Naive B cell (primary cell): ENCODE results near the gene NEDD4. TPM values are rescaled to one million over a fixed set of nuclear protein-coding genes. Genes with fewer than 3 reads are reported as not detected.
A peak's percentile ranks its signal among the peaks of the same experiment; 100 is the strongest.
"Not testable (repeated sequence)": the region's sequence is repeated elsewhere in the genome, so short reads cannot be mapped to it uniquely, and the experiment has no call there.

Source experiments
- ATAC-seq, 2 donors: fragments of 150-1000 bp; cut with Tn5 transposase; 2 replicates each; pipeline ENCODE4 v1.10.0; 2021; ENCODE audit warnings: low read depth in 2 of 2, mild to moderate bottlenecking in 2 of 2, moderate library complexity in 2 of 2
- DNase-seq: peaks from one replicate; pipeline ENCODE4 v3.0.0; 2022
- H3K27ac Mint-ChIP-seq, 6 donors: one replicate each; pipeline ENCODE4 v1.8.0; 2020 to 2022; ENCODE audit warnings: mild to moderate bottlenecking in 6 of 6, mixed read lengths in 6 of 6, moderate library complexity in 5 of 6, inconsistent platforms in 2 of 6
- H3K27me3 Mint-ChIP-seq, 3 donors: one replicate each; pipeline ENCODE4 v1.8.0; 2021 to 2022; ENCODE audit warnings: mixed read lengths in 3 of 3, mild to moderate bottlenecking in 1 of 3
- H3K36me3 Mint-ChIP-seq, 2 donors: one replicate each; pipeline ENCODE4 v1.8.0; 2020 to 2022; ENCODE audit warnings: mixed read lengths in 2 of 2, inconsistent platforms in 1 of 2, mild to moderate bottlenecking in 1 of 2
- H3K4me1 Mint-ChIP-seq, 3 donors: one replicate each; pipeline ENCODE4 v1.8.0; 2020 to 2022; ENCODE audit warnings: mixed read lengths in 3 of 3, inconsistent platforms in 1 of 3, mild to moderate bottlenecking in 1 of 3, moderate library complexity in 1 of 3
- H3K4me3 Mint-ChIP-seq, 8 donors: one replicate each; pipeline ENCODE4 v1.8.0; 2020 to 2022; ENCODE audit warnings: mild to moderate bottlenecking in 8 of 8, mixed read lengths in 8 of 8, moderate library complexity in 8 of 8, inconsistent platforms in 2 of 8
- H3K9me3 Mint-ChIP-seq, 7 donors: one replicate each; pipeline ENCODE4 v1.8.0; 2020 to 2022; ENCODE audit warnings: mixed read lengths in 7 of 7, mild to moderate bottlenecking in 5 of 7, inconsistent platforms in 2 of 7, moderate library complexity in 1 of 7
- polyA plus RNA-seq, 6 donors: library from polyadenylated mRNA; unstranded; fragments of 300-500 nt; fragmentation: Illumina TruSeq; gene quantifications; one replicate each; pipeline ENCODE4 v1.2.3, GENCODE V29; 2021; ENCODE audit warnings: low read depth in 6 of 6

Gene NEDD4
- polyA plus RNA-seq, 6 donors from 2014 or later: 0.18 to 0.68 (median 0.25) TPM; not detected in 1

GRCh38 chr15:55968923-55969322 lies 24.5 kb downstream of the NEDD4 start:
- H3K27me3 Mint-ChIP-seq: peaks cover 0 to 5% (median 0%) of the 10 kb centered on the region in 3 donors
- ATAC-seq (no peak), DNase-seq (no peak)
- H3K36me3 Mint-ChIP-seq: no peaks in the 10 kb centered on the region
- peaks cover 0 to 4% (median 0%) of the 10 kb centered on the region in 7 donors for H3K9me3 Mint-ChIP-seq
- no peaks in the 10 kb centered on the region for H3K4me1 Mint-ChIP-seq
- H3K27ac Mint-ChIP-seq: peak overlapping the region in 1 of 6 donors; percentile 36
- H3K4me3 Mint-ChIP-seq: no peak overlapping the region

DNA sequence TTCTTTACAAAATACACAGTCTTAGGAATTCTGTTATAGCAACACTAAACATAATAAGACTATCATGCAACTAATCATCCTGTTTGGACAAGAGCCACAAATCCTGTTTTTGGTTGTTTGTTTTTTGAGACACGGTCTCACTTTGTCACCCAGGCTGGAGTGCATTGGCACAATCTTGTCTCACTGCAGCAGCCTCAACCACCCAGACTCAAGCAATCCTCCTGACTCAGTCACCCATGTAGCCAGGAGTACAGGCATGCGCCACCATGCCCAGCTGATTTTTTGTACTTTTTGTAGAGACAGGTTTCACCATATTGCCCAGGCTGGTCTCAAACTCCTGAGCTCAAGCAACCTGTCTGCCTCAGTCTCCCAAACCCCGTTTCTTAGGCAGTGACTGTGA lies 28.3 kb downstream of the NEDD4 start:
- DNase-seq (no peak), ATAC-seq (no peak)
- Mint-ChIP-seq H3K4me3 (no peak overlapping the region), H3K4me1 (no peaks in the 10 kb centered on the region), H3K27ac (no peak overlapping the region), H3K27me3 (peaks cover 0 to 5% (median 0%) of the 10 kb centered on the region in 3 donors), H3K9me3 (no peaks in the 10 kb centered on the region), H3K36me3 (no peaks in the 10 kb centered on the region)

GRCh38 chr15:55960946-55961345 lies 32.5 kb downstream of the NEDD4 start:
- Mint-ChIP-seq H3K4me1 (no peaks in the 10 kb centered on the region), H3K27me3 (peaks cover 0 to 5% (median 0%) of the 10 kb centered on the region in 3 donors), H3K36me3 (no peaks in the 10 kb centered on the region), H3K4me3 (no peak overlapping the region), H3K9me3 (peaks cover 0 to 6% (median 0%) of the 10 kb centered on the region in 7 donors), H3K27ac (no peak overlapping the region)
- DNase-seq: no peak
- ATAC-seq: no peak

DNA sequence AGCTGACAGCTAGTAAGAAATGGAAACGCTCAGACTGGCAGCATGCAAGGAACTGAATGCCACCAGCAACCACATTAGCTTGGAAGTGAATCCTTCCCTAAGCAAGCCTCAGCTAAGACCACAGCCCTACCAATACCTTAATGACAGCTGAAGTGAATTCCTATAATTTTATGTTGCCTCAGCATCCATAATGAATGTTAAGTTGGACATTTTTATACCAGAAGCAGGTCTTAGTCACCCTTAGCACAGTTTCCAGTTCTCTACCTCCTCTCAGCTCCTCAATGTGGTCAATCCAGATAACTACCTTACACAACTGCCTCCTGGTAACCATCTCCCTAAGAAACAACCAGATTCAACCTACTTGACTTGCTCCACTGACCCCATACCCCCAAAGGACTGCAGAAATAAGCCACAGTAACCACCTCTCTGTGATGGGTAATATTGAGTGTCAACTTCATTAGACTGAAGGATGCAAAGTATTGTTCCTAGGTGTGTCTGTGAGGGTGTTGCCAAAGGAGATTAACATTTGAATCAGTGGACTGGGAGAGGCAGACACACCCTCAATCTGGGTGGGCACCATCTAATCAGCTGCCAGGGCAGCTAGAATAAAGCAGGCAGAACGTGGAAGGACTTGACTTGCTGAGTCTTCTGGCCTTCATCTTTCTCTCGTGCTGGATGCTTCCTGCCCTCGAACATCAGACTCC lies 33.5 kb downstream of the NEDD4 start:
- Mint-ChIP-seq H3K36me3 (no peaks in the 10 kb centered on the region), H3K27me3 (peaks cover 0 to 3% (median 0%) of the 10 kb centered on the region in 3 donors), H3K9me3 (peaks cover 0 to 6% (median 0%) of the 10 kb centered on the region in 7 donors), H3K27ac (no peak overlapping the region), H3K4me1 (no peaks in the 10 kb centered on the region), H3K4me3 (no peak overlapping the region)
- no peak for DNase-seq
- ATAC-seq: no peak

GRCh38 chr15:55958349-55958748 lies 35.1 kb downstream of the NEDD4 start:
- H3K27ac Mint-ChIP-seq: no peak overlapping the region
- DNase-seq (no peak), ATAC-seq (no peak)
- no peak overlapping the region for H3K4me3 Mint-ChIP-seq
- no peaks in the 10 kb centered on the region for H3K36me3 Mint-ChIP-seq
- H3K9me3 Mint-ChIP-seq: peaks cover 0 to 6% (median 0%) of the 10 kb centered on the region in 7 donors
- no peaks in the 10 kb centered on the region for H3K27me3 Mint-ChIP-seq
- no peaks in the 10 kb centered on the region for H3K4me1 Mint-ChIP-seq

DNA sequence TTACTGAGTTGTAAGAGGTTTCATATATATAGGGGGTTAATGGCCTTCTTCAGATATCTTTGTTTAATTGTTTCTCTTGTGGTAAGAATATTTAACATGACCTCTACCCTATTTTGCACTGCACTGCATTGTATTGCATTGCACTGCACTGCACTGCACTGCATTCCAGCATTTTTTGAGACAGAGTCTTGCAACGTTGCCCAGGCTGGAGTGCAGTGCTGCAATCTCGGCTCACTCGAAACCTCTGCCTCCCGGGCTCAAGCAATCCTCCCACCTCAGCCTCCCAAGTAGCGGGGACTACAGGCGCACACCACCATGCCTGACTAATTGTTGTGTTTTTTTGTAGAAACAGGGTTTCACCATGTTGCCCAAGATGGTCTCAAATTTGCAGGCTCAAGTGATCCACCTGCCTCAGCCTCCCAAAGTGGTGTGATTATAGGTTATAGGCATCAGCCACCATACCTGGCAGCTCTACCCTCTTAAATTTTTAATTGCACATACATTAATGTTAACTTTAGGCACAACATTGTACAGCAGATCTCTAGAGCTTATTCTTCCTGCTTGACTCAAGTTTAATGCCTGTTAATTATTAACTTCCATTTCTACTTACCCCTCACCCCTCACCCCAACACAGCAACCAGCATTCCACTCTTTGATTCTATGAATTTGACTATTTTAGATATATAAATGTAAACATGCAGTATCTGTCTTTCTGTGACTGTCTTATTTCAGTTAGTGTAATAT lies 38.4 kb downstream of the NEDD4 start:
- H3K27ac Mint-ChIP-seq: no peak overlapping the region
- H3K9me3 Mint-ChIP-seq: peaks cover 0 to 6% (median 0%) of the 10 kb centered on the region in 7 donors
- H3K27me3 Mint-ChIP-seq: no peaks in the 10 kb centered on the region
- H3K4me1 Mint-ChIP-seq: no peaks in the 10 kb centered on the region
- no peaks in the 10 kb centered on the region for H3K36me3 Mint-ChIP-seq
- no peak for DNase-seq
- ATAC-seq: no peak
- H3K4me3 Mint-ChIP-seq: peak overlapping the region in 1 of 8 donors; percentile 30

DNA sequence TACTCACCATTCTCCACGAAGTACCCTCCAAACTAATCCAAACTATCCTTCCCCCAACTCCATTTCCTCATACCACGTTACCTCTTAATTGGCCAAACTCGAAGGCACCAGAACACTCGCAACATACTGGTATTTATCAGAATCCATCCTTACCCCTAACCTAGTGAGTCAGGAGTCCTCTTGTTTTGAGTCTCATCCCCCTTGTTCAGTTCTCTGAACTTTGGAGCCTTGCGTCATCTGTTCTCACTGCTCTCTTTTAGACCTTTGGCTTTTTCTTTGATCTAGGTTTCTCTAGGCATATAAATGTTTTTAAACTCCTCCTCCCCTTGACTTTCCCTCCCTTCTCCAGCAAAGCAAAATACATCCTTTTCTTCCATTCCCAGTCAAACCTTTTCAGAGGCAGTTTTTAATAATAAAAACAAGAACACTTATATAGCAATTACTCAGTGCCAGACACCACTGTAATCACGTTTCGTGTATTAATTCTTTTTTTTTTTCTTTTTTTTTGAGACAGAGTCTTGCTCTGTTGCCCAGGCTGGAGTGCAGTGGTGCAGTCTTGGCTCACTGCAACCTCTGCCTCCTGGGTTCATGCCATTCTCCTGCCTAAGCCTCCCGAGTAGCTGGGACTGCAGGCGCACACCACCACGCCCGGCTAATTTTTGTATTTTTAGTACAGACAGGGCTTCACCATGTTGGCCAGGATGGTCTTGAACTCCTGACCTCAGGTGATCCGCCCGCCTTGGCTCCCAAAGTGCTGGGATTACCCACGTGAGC lies 40.7 kb downstream of the NEDD4 start:
- not testable (repeated sequence) for H3K4me3 Mint-ChIP-seq, H3K27me3 Mint-ChIP-seq, H3K36me3 Mint-ChIP-seq

GRCh38 chr15:55944606-55945005 lies 48.8 kb downstream of the NEDD4 start:
- Mint-ChIP-seq H3K36me3 (peaks cover 9 to 26% of the 10 kb centered on the region in 2 donors), H3K9me3 (peaks cover 8 to 29% (median 22%) of the 10 kb centered on the region in 7 donors)
- not testable (repeated sequence) for H3K4me3 Mint-ChIP-seq, H3K27me3 Mint-ChIP-seq, H3K4me1 Mint-ChIP-seq, H3K27ac Mint-ChIP-seq, ATAC-seq, DNase-seq

More for the DNA sequence above, 40.7 kb downstream of the NEDD4 start:
- H3K27ac Mint-ChIP-seq, H3K4me1 Mint-ChIP-seq, ATAC-seq, DNase-seq: not testable (repeated sequence)
- peaks cover 0 to 20% (median 12%) of the 10 kb centered on the region in 7 donors for H3K9me3 Mint-ChIP-seq

GRCh38 chr15:55942332-55942731 lies 51.1 kb downstream of the NEDD4 start:
- no peaks in the 10 kb centered on the region for H3K27me3 Mint-ChIP-seq
- H3K27ac Mint-ChIP-seq: no peak overlapping the region
- no peak overlapping the region for H3K4me3 Mint-ChIP-seq
- ATAC-seq (no peak), DNase-seq (no peak)
- H3K36me3 Mint-ChIP-seq: peaks cover 12 to 32% of the 10 kb centered on the region in 2 donors
- no peaks in the 10 kb centered on the region for H3K4me1 Mint-ChIP-seq
- peaks cover 13 to 35% (median 20%) of the 10 kb centered on the region in 7 donors for H3K9me3 Mint-ChIP-seq

DNA sequence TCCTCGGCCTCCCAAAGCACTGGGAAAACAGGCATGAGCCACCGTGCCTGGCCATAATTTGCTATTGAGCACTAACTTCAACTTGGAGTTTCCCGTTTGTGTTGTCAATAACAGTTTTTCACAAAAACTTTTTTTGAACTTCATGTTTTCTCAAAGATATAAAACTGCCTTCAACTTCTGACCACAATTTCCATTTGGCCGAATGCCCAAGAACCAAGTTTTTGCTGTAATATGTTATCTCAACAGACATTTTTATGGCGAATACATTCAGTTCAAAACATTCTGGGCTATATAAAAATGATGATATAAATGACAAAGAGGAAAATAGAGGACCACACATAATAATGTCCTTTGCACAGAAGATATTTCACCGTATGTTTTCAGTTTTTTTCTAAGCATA lies 56.4 kb downstream of the NEDD4 start:
- no peak overlapping the region for H3K27ac Mint-ChIP-seq
- DNase-seq (no peak), ATAC-seq (no peak)
- no peaks in the 10 kb centered on the region for H3K27me3 Mint-ChIP-seq
- H3K4me3 Mint-ChIP-seq: no peak overlapping the region
- no peaks in the 10 kb centered on the region for H3K4me1 Mint-ChIP-seq
- peaks cover 4 to 33% (median 12%) of the 10 kb centered on the region in 7 donors for H3K9me3 Mint-ChIP-seq
- H3K36me3 Mint-ChIP-seq: peaks cover 3 to 8% of the 10 kb centered on the region in 2 donors

- Mint-ChIP-seq H3K9me3 (peaks cover 0 to 13% (median 3%) of the 10 kb centered on the region in 7 donors), H3K4me1 (no peaks in the 10 kb centered on the region), H3K27ac (no peak overlapping the region), H3K36me3 (no peaks in the 10 kb centered on the region), H3K4me3 (no peak overlapping the region), H3K27me3 (peaks cover 0 to 5% (median 3%) of the 10 kb centered on the region in 3 donors)
- DNase-seq: no peak
- no peak for ATAC-seq
Measured at GRCh38 chr15:55928955-55929354, 64.5 kb downstream of the NEDD4 start.

GRCh38 chr15:55921744-55922143 lies 71.7 kb downstream of the NEDD4 start:
- no peaks in the 10 kb centered on the region for H3K4me1 Mint-ChIP-seq
- no peak overlapping the region for H3K27ac Mint-ChIP-seq
- DNase-seq (no peak), ATAC-seq (no peak)
- peaks cover 0 to 3% (median 0%) of the 10 kb centered on the region in 3 donors for H3K27me3 Mint-ChIP-seq
- peaks cover 0 to 3% (median 0%) of the 10 kb centered on the region in 7 donors for H3K9me3 Mint-ChIP-seq
- no peak overlapping the region for H3K4me3 Mint-ChIP-seq
- H3K36me3 Mint-ChIP-seq: no peaks in the 10 kb centered on the region

DNA sequence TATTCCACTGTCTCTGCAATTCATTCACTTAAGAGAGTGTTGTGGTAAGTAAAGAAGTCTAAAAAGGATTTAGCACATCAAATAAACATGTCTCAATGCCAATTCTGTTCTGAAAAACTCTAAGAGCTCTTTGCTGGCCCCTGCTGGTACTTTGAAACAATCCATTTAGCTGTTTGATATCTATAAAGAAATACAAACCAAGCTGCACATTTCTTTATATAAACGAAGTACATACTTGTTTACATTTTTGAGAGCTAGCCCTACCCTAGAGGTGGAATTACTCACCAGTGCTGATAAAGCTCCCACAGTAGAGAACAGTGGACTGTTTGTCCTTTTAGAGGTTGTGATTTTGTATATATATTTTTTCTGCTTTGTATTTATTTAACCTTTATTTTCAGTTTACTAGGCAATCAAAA lies 75.5 kb downstream of the NEDD4 start:
- DNase-seq: no peak
- no peaks in the 10 kb centered on the region for H3K4me1 Mint-ChIP-seq
- ATAC-seq: no peak
- H3K36me3 Mint-ChIP-seq: no peaks in the 10 kb centered on the region
- no peaks in the 10 kb centered on the region for H3K9me3 Mint-ChIP-seq
- no peak overlapping the region for H3K4me3 Mint-ChIP-seq
- no peak overlapping the region for H3K27ac Mint-ChIP-seq
- no peaks in the 10 kb centered on the region for H3K27me3 Mint-ChIP-seq
